Smooth muscle cell (in vitro differentiated cells): Measurements from ENCODE around the gene SH3RF3. TPM values are rescaled to one million over a fixed set of nuclear protein-coding genes. Genes with fewer than 3 reads are reported as not detected.

Source experiments
- DNase-seq: peaks from one replicate; lab custom pipeline; 2025; ENCODE audit not compliant: unreplicated experiment; lab: John Stamatoyannopoulos, UW
- H2AFZ ChIP-seq: fragments of 200-600 bp; sonication (generic); 2 replicates; pipeline ENCODE4 v1.6.0; 2016; ENCODE audit warnings: antibody characterized with exemption, low read depth, mild to moderate bottlenecking
- H3F3A ChIP-seq: fragments of 200-600 bp; sonication (generic); 2 replicates; pipeline ENCODE4 v1.6.0; 2017; ENCODE audit warnings: antibody characterized with exemption, low read depth
- H3K27ac ChIP-seq: fragments of 200-600 bp; sonication (generic); 2 replicates; pipeline ENCODE4 v1.5.1; 2016; ENCODE audit warnings: low read depth, mild to moderate bottlenecking
- H3K27me3 ChIP-seq: fragments of 200-600 bp; sonication (generic); 2 replicates; pipeline ENCODE4 v1.6.1; 2016; ENCODE audit warnings: low read depth, mild to moderate bottlenecking
- H3K36me3 ChIP-seq: fragments of 200-600 bp; sonication (generic); 2 replicates; pipeline ENCODE4 v1.5.1; 2016; ENCODE audit warnings: low read depth
- H3K4me1 ChIP-seq: fragments of 200-600 bp; sonication (generic); 2 replicates; pipeline ENCODE4 v1.5.1; 2016; ENCODE audit warnings: low read depth
- H3K4me2 ChIP-seq: fragments of 200-600 bp; sonication (generic); 2 replicates; pipeline ENCODE4 v1.6.0; 2016; ENCODE audit warnings: mild to moderate bottlenecking
- H3K4me3 ChIP-seq: fragments of 200-600 bp; sonication (generic); 2 replicates; pipeline ENCODE4 v1.5.1; 2016; ENCODE audit warnings: mild to moderate bottlenecking
- H3K79me2 ChIP-seq: fragments of 200-600 bp; sonication (generic); 2 replicates; pipeline ENCODE4 v1.6.0; 2016; ENCODE audit warnings: low read depth, mild to moderate bottlenecking
- H3K9ac ChIP-seq: fragments of 200-600 bp; sonication (generic); 2 replicates; pipeline ENCODE4 v1.6.0; 2016; ENCODE audit warnings: low read depth
- H3K9me3 ChIP-seq: fragments of 200-600 bp; sonication (generic); replicated peaks from 2 replicates; pipeline ENCODE4 v1.5.1; 2016; ENCODE audit warnings: low read depth
- H4K20me1 ChIP-seq: fragments of 200-600 bp; sonication (generic); 2 replicates; pipeline ENCODE4 v1.6.0; 2016; ENCODE audit warnings: low read depth
- WGBS: methylation state at CpG from one replicate; pipeline ENCODE4 v1.1.7; 2016; ENCODE audit warnings: low lambda C conversion rate; 5-methylcytosine and 5-hydroxymethylcytosine counted together
- polyA plus RNA-seq: library from polyadenylated mRNA; unstranded; fragments of >200 nt; fragmentation: Nextera tagmentation; extraction: Ambion mirVana; gene quantifications from 2 replicates; pipeline ENCODE4 v1.2.1, GENCODE V29; 2016
- total RNA-seq: library from RNA; depleted of rRNA; stranded (reverse); fragments of >200 nt; gene quantifications from 2 replicates; pipeline ENCODE4 v1.2.3, GENCODE V29; 2014
- TF ChIP-seq, protein P1 (sequence below): fragments of 200-600 bp; sonication (generic); IDR thresholded peaks from 2 replicates; pipeline ENCODE4 v1.5.1; 2017; ENCODE audit warnings: borderline replicate concordance, mild to moderate bottlenecking, antibody characterized with exemption; ENCODE audit not compliant: insufficient read depth, poor library complexity, severe bottlenecking

Gene SH3RF3
- total and polyA plus RNA-seq, 2 experiments from 2014 or later = 6.6 to 11.8 TPM

DNA sequence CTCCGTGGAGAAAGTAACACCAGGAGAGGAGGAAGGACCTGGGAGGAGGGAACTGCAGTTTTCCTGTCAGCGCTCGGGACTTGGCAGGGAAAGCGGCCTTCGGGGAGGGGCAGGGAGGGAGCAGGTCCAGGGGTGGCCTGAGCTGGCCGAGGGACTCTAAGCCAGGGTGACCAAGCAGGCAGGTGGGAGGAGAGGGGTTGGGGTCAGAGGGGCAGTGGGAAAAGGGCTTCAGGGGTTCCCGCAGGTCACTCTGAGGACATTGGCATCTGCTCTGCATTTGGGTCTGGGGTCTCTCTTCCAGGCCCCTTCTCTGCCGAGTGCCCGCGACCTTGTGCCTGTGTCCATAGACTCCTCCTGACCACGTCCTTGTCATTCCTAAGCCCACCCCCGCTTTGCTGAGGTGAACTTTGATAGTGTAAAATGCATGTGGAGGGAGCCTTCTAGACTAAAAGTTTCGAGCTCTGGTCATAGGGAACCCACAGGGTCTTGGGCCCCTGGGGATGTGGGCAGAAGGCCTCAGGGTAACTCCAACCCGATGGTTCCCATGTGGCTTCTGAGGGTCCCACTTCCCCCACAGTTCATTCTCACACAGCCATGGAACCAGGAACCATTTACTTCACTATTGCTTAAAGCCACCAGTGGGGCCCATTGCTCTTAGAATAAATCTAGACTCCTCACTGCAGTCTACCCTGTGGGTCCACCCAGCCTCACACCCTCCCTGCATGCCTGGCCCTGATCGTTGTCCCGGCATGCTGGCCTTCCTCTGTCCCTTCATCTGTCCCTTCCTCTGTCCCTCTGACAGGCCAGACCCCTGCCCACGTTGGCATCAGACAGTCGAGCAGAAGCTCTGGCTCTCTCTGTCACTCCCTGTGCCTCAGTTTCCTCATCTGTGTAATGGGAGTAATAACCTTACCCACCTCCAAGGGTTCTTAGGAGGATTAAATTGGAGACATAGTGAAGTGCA lies 255.6 kb downstream of the SH3RF3 start:
- TF ChIP-seq, protein P1, sequence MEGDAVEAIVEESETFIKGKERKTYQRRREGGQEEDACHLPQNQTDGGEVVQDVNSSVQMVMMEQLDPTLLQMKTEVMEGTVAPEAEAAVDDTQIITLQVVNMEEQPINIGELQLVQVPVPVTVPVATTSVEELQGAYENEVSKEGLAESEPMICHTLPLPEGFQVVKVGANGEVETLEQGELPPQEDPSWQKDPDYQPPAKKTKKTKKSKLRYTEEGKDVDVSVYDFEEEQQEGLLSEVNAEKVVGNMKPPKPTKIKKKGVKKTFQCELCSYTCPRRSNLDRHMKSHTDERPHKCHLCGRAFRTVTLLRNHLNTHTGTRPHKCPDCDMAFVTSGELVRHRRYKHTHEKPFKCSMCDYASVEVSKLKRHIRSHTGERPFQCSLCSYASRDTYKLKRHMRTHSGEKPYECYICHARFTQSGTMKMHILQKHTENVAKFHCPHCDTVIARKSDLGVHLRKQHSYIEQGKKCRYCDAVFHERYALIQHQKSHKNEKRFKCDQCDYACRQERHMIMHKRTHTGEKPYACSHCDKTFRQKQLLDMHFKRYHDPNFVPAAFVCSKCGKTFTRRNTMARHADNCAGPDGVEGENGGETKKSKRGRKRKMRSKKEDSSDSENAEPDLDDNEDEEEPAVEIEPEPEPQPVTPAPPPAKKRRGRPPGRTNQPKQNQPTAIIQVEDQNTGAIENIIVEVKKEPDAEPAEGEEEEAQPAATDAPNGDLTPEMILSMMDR = no peak
- Histone ChIP-seq H3K36me3 (no peaks in the 10 kb centered on the region), H3K4me2 (no peak overlapping the region), H3K4me3 (no peak overlapping the region), H2AFZ (no peak overlapping the region), H3K27ac (no peak overlapping the region), H3K27me3 (no peaks in the 10 kb centered on the region), H3K9me3 (no peaks in the 10 kb centered on the region), H4K20me1 (peaks cover 48% of the 10 kb centered on the region), H3K9ac (no peak overlapping the region), H3F3A (no peaks in the 10 kb centered on the region), H3K4me1 (no peaks in the 10 kb centered on the region), H3K79me2 (no peaks in the 10 kb centered on the region)
- DNase-seq = no peak
- 86% methylated on average over 18 of the region's 18 CpGs for WGBS

DNA sequence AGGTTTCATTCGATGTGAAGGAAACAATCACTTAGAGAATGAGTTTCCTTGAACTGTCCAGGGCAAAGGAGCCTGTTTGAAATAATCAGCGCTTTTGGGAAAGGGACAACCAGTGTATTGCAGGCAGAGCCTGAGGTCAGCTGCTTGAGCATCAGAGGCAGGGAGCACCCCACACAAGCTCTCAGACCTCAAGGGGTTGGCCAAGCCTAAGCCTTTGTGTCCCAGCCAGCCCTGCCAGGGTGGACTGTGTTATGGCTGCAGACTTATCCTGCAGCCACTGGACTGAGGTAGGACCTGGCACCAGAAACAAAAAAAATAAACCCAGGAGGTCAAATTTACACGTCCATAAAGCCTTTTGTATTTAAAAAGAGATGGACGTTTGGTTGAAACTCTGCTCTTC lies 256.5 kb downstream of the SH3RF3 start:
- Histone ChIP-seq H3K4me3 (no peak overlapping the region), H3K9ac (no peak overlapping the region)
- TF ChIP-seq, protein P1 = no peak

DNA sequence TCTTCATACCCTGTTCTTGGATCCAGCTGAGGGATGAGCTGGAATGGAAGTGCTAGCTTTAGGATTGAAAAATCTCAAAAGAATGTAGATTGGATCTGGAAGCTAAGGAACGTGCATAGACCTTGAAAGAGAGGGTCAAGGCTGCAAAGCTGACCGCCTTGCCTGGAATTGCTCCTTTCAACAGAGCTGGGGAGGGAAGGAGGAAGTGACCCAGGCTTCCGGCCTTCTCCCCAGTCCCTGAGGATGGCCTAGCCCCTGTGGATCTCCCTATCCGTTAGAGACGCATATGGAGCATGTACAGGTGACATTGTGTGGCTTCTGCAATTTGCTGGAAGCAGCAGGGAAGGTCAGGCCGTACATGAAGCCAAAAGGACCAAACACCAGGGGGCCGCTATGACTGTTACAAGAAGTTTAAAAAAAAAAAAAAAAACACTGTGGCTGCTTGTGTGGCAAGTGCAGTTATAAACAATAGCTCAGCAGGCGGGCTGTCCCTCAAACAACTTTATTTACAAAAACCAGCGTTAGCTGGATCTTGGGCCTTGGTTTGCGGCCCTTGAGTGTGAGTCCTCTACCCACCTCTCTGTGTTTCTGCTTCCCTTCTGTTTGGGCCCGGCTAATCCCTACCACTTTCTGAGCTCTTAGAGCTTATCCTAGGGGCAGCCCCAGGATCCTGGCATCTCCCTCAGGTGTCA lies 257.1 kb downstream of the SH3RF3 start:
- H3K27ac ChIP-seq = no peak overlapping the region
- TF ChIP-seq, protein P1 = no peak
- H3K4me3 ChIP-seq = no peak overlapping the region
- H3K9me3 ChIP-seq = no peaks in the 10 kb centered on the region
- no peaks in the 10 kb centered on the region for H3K27me3 ChIP-seq
- H3K36me3 ChIP-seq = no peaks in the 10 kb centered on the region
- H2AFZ ChIP-seq = no peak overlapping the region
- H4K20me1 ChIP-seq = peaks cover 37% of the 10 kb centered on the region
- WGBS = 83% methylated on average over 11 of the region's 11 CpGs
- DNase-seq = no peak
- no peak overlapping the region for H3K4me2 ChIP-seq
- H3K4me1 ChIP-seq = no peaks in the 10 kb centered on the region
- no peaks in the 10 kb centered on the region for H3F3A ChIP-seq
- H3K9ac ChIP-seq = no peak overlapping the region
- H3K79me2 ChIP-seq = no peaks in the 10 kb centered on the region

More for the DNA sequence above, 256.5 kb downstream of the SH3RF3 start:
- no peak overlapping the region for H2AFZ ChIP-seq
- H3K9me3 ChIP-seq = no peaks in the 10 kb centered on the region
- H3K27ac ChIP-seq = no peak overlapping the region
- H3K27me3 ChIP-seq = no peaks in the 10 kb centered on the region
- 62% methylated on average over 4 of the region's 4 CpGs for WGBS
- H3K79me2 ChIP-seq = no peaks in the 10 kb centered on the region
- DNase-seq = no peak
- H3K4me1 ChIP-seq = no peaks in the 10 kb centered on the region
- H3K4me2 ChIP-seq = no peak overlapping the region
- no peaks in the 10 kb centered on the region for H3K36me3 ChIP-seq
- peaks cover 43% of the 10 kb centered on the region for H4K20me1 ChIP-seq
- H3F3A ChIP-seq = no peaks in the 10 kb centered on the region
